HUES48 (cell line): ENCODE data around the gene OSBPL1A.

Experiments
- H3K27ac ChIP-seq: one replicate; pipeline ENCODE4 v1.7.0; 2013; ENCODE audit warnings: low read depth, low read length, inconsistent platforms
- H3K27me3 ChIP-seq: 2 replicates; pipeline ENCODE4 v1.6.1; 2013; ENCODE audit warnings: mild to moderate bottlenecking, low read length; ENCODE audit not compliant: control insufficient read depth, insufficient read depth
- H3K36me3 ChIP-seq: 2 replicates; pipeline ENCODE4 v1.6.1; 2013; ENCODE audit warnings: low read length; ENCODE audit not compliant: control insufficient read depth, insufficient read depth
- H3K4me1 ChIP-seq: 2 replicates; pipeline ENCODE4 v1.6.1; 2013; ENCODE audit warnings: mild to moderate bottlenecking, low read length; ENCODE audit not compliant: control insufficient read depth, insufficient read depth
- H3K4me3 ChIP-seq: 2 replicates; pipeline ENCODE4 v1.5.1; 2013; ENCODE audit warnings: mild to moderate bottlenecking, low read depth, low read length
- H3K9ac ChIP-seq: 2 replicates; pipeline ENCODE4 v1.6.1; 2013; ENCODE audit warnings: mild to moderate bottlenecking, low read depth, low read length, moderate library complexity
- H3K9me3 ChIP-seq: 2 replicates; pipeline ENCODE4 v1.6.1; 2013; ENCODE audit warnings: low read length; ENCODE audit not compliant: control insufficient read depth, insufficient read depth

The OSBPL1A gene

GRCh38 chr18:24397694-24398368, at the start of gene OSBPL1A:
OSBPL1A (minus strand) TSS chr18:24397824; CDS start chr18:24377533, 20,291 bp downstream.
- H3K4me1 ChIP-seq = peaks cover 53% of the 10 kb centered on the region
- H3K36me3 ChIP-seq = no peaks in the 10 kb centered on the region
- peak within 1 kb of the TSS; percentile 85 for H3K9ac ChIP-seq
- H3K27ac ChIP-seq = peak within 1 kb of the TSS; percentile 86
- H3K4me3 ChIP-seq = peak within 1 kb of the TSS; percentile 82
- H3K27me3 ChIP-seq = no peaks in the 10 kb centered on the region
- no peaks in the 10 kb centered on the region for H3K9me3 ChIP-seq

- peaks cover 98% of the 10 kb centered on the region for H3K36me3 ChIP-seq
- H3K27ac ChIP-seq = no peak overlapping the region
- H3K9ac ChIP-seq = no peak overlapping the region
Observed at GRCh38 chr18:24446953-24447538, 49.4 kb upstream of the OSBPL1A start.

GRCh38 chr18:24446453-24446852, 48.8 kb upstream of the OSBPL1A start:
- H3K36me3 ChIP-seq = peaks cover 97% of the 10 kb centered on the region
- H3K4me1 ChIP-seq = no peaks in the 10 kb centered on the region
- no peak overlapping the region for H3K4me3 ChIP-seq

More at GRCh38 chr18:24446953-24447538, 49.4 kb upstream of the OSBPL1A start:
- Histone ChIP-seq H3K4me1 (no peaks in the 10 kb centered on the region), H3K4me3 (no peak overlapping the region), H3K27me3 (no peaks in the 10 kb centered on the region), H3K9me3 (no peaks in the 10 kb centered on the region)

GRCh38 chr18:24443870-24444269, 46.2 kb upstream of the OSBPL1A start:
- no peak overlapping the region for H3K4me3 ChIP-seq
- no peak overlapping the region for H3K9ac ChIP-seq
- no peaks in the 10 kb centered on the region for H3K9me3 ChIP-seq
- no peaks in the 10 kb centered on the region for H3K27me3 ChIP-seq
- no peaks in the 10 kb centered on the region for H3K4me1 ChIP-seq
- no peak overlapping the region for H3K27ac ChIP-seq
- peaks cover 93% of the 10 kb centered on the region for H3K36me3 ChIP-seq

More at GRCh38 chr18:24446453-24446852, 48.8 kb upstream of the OSBPL1A start:
- no peak overlapping the region for H3K9ac ChIP-seq
- no peak overlapping the region for H3K27ac ChIP-seq
- no peaks in the 10 kb centered on the region for H3K27me3 ChIP-seq
- H3K9me3 ChIP-seq = no peaks in the 10 kb centered on the region

- Histone ChIP-seq H3K36me3 (peaks cover 80% of the 10 kb centered on the region), H3K9me3 (no peaks in the 10 kb centered on the region), H3K4me3 (no peak overlapping the region)
Observed at GRCh38 chr18:24436939-24437338, 39.3 kb upstream of the OSBPL1A start.

GRCh38 chr18:24432618-24433017, 35.0 kb upstream of the OSBPL1A start:
- H3K27ac ChIP-seq = no peak overlapping the region
- no peak overlapping the region for H3K9ac ChIP-seq
- H3K36me3 ChIP-seq = peaks cover 67% of the 10 kb centered on the region
- H3K9me3 ChIP-seq = no peaks in the 10 kb centered on the region
- no peaks in the 10 kb centered on the region for H3K27me3 ChIP-seq
- no peak overlapping the region for H3K4me3 ChIP-seq
- peaks cover 11% of the 10 kb centered on the region for H3K4me1 ChIP-seq

More at GRCh38 chr18:24436939-24437338, 39.3 kb upstream of the OSBPL1A start:
- Histone ChIP-seq H3K9ac (no peak overlapping the region), H3K27me3 (no peaks in the 10 kb centered on the region), H3K4me1 (no peaks in the 10 kb centered on the region), H3K27ac (no peak overlapping the region)

- no peaks in the 10 kb centered on the region for H3K27me3 ChIP-seq
- no peak overlapping the region for H3K27ac ChIP-seq
- H3K4me3 ChIP-seq = no peak overlapping the region
- no peak overlapping the region for H3K9ac ChIP-seq
- H3K9me3 ChIP-seq = no peaks in the 10 kb centered on the region
- peaks cover 17% of the 10 kb centered on the region for H3K4me1 ChIP-seq
- H3K36me3 ChIP-seq = peaks cover 41% of the 10 kb centered on the region
Observed at GRCh38 chr18:24429188-24429587, 31.6 kb upstream of the OSBPL1A start.

GRCh38 chr18:24428709-24429108, 31.1 kb upstream of the OSBPL1A start:
- peaks cover 37% of the 10 kb centered on the region for H3K36me3 ChIP-seq
- no peak overlapping the region for H3K27ac ChIP-seq
- no peaks in the 10 kb centered on the region for H3K9me3 ChIP-seq
- H3K4me3 ChIP-seq = peak overlapping the region; percentile 96; the same call in 1 of the 2 replicates
- H3K4me1 ChIP-seq = peaks cover 17% of the 10 kb centered on the region
- H3K27me3 ChIP-seq = no peaks in the 10 kb centered on the region
- H3K9ac ChIP-seq = no peak overlapping the region

GRCh38 chr18:24427484-24427883, 29.9 kb upstream of the OSBPL1A start:
- Histone ChIP-seq H3K27ac (peak overlapping the region; percentile 97), H3K4me1 (peaks cover 17% of the 10 kb centered on the region), H3K9me3 (no peaks in the 10 kb centered on the region), H3K9ac (0 out of 2 replicates have a peak overlapping the region, but pooled peaks have one; percentile 13), H3K36me3 (peaks cover 32% of the 10 kb centered on the region), H3K4me3 (peak overlapping the region; percentile 96), H3K27me3 (no peaks in the 10 kb centered on the region)

GRCh38 chr18:24426398-24427294, 29.0 kb upstream of the OSBPL1A start, which contains the start of gene IMPACT:
IMPACT (plus strand) TSS chr18:24426670; CDS start chr18:24426757, 87 bp downstream.
- Histone ChIP-seq H3K4me3 (peak within 1 kb of the TSS; percentile 96), H3K27me3 (no peaks in the 10 kb centered on the region), H3K9me3 (no peaks in the 10 kb centered on the region), H3K4me1 (peaks cover 17% of the 10 kb centered on the region), H3K9ac (peak within 1 kb of the TSS; percentile 99), H3K27ac (peak within 1 kb of the TSS; percentile 97), H3K36me3 (peaks cover 25% of the 10 kb centered on the region)
